GM12878 (cell line): Measurements from ENCODE around the gene HPSE2. TPM values are rescaled to one million over a fixed set of nuclear protein-coding genes. Genes with fewer than 3 reads are reported as not detected.

Experiments
- ATAC-seq: fragments of 200-7000 bp; cut with Tn5 transposase; 3 replicates; pipeline ENCODE4 v1.9.1; 2020; ENCODE audit warnings: mild to moderate bottlenecking, moderate library complexity
- BruUV-seq: library from RNA; stranded (reverse); fragments of 400-500 nt; replicated peaks from 2 replicates; lab custom pipeline; 2021; lab: Mats Ljungman, UMichigan
- CTCF ChIA-PET: fragments of 300-600 bp; sonication (Branson Sonifier 250); formaldehyde crosslinking; extraction: SDS; loops from one replicate; lab custom pipeline; 2021; ENCODE audit warnings: inconsistent platforms; lab: Yijun Ruan, JAX
- POLR2A ChIA-PET: fragments of 350-600 bp; formaldehyde crosslinking; extraction: SDS; loops from one replicate; lab custom pipeline; 2021; ENCODE audit warnings: inconsistent platforms; lab: Charles Lee
- RAD21 ChIA-PET: fragments of 300-600 bp; sonication (Branson Sonifier 250); formaldehyde crosslinking; loops from one replicate; lab custom pipeline; 2023; ENCODE audit warnings: antibody characterized with exemption; ENCODE audit not compliant: unreplicated experiment; lab: Charles Lee
- SMC1A ChIA-PET: fragments of 300-600 bp; sonication (Branson Sonifier 250); formaldehyde crosslinking; loops from one replicate; lab custom pipeline; 2023; ENCODE audit not compliant: unreplicated experiment, uncharacterized antibody; lab: Charles Lee
- DNase-seq: peaks from one replicate; pipeline ENCODE4 v3.0.0-alpha.2; 2011; ENCODE audit warnings: low read depth, low spot score
- FAIRE-seq: peaks from 3 replicates; lab custom pipeline; 2011; peaks lifted over from hg19 to GRCh38; lab: Jason Lieb, UNC
- H2AFZ ChIP-seq: 2 replicates; pipeline ENCODE4 v1.6.0; 2011; ENCODE audit warnings: low read depth, low read length, control low read depth; ENCODE audit not compliant: control insufficient read depth
- H3K27ac ChIP-seq: 2 replicates; pipeline ENCODE4 v1.5.1; 2011; ENCODE audit warnings: control low read depth; ENCODE audit not compliant: control insufficient read depth, insufficient read depth
- H3K27me3 ChIP-seq, 2 experiments: replicated peaks in 1 of 2; 2 replicates each; pipeline versions ENCODE4 v1.6.0 to v1.6.1; 2011; ENCODE audit warnings: low read length in 1 of 2; ENCODE audit not compliant: control insufficient read depth in 2 of 2, insufficient read depth in 2 of 2
- H3K36me3 ChIP-seq, 2 experiments: 2 replicates each; pipeline ENCODE4 v1.5.1; 2011; ENCODE audit warnings: low read length in 1 of 2; ENCODE audit not compliant: control insufficient read depth in 2 of 2, insufficient read depth in 2 of 2
- H3K4me1 ChIP-seq: 2 replicates; pipeline ENCODE4 v1.6.1; 2011; ENCODE audit warnings: mild to moderate bottlenecking, low read length, moderate library complexity, mixed read lengths; ENCODE audit not compliant: control insufficient read depth, insufficient read depth
- H3K4me2 ChIP-seq: 2 replicates; pipeline ENCODE4 v1.6.0; 2011; ENCODE audit warnings: control low read depth; ENCODE audit not compliant: control insufficient read depth, insufficient read depth
- H3K4me3 ChIP-seq: fragments of 200-600 bp; sonication (generic); 2 replicates; pipeline ENCODE4 v1.5.1; 2016
- H3K79me2 ChIP-seq: 2 replicates; pipeline ENCODE4 v1.6.0; 2011; ENCODE audit warnings: low read length; ENCODE audit not compliant: control insufficient read depth, insufficient read depth
- H3K9ac ChIP-seq: 2 replicates; pipeline ENCODE4 v1.8.0; 2011; ENCODE audit warnings: low read length, control low read depth, mixed read lengths; ENCODE audit not compliant: control insufficient read depth, insufficient read depth
- H3K9me3 ChIP-seq: replicated peaks from 3 replicates; pipeline ENCODE4 v1.5.1; 2011; ENCODE audit warnings: mild to moderate bottlenecking, low read length; ENCODE audit not compliant: control insufficient read depth, insufficient read depth
- H4K20me1 ChIP-seq: 2 replicates; pipeline ENCODE4 v1.6.0; 2011; ENCODE audit not compliant: control insufficient read depth, insufficient read depth
- CHD4 ChIP-seq: fragments of 200-600 bp; sonication (generic); IDR thresholded peaks from 2 replicates; pipeline ENCODE4 v1.6.1; 2016; ENCODE audit warnings: mild to moderate bottlenecking
- DPF2 ChIP-seq: fragments of 450-650 bp; IDR thresholded peaks from 2 replicates; pipeline ENCODE4 v1.6.1; 2017; ENCODE audit warnings: mild to moderate bottlenecking
- ELK1 ChIP-seq: IDR thresholded peaks from 2 replicates; pipeline ENCODE4 v1.6.1; 2012; ENCODE audit warnings: low read depth, low read length, improper control_type of control experiment
- HCFC1 ChIP-seq: fragments of 150-350 bp; IDR thresholded peaks from 2 replicates; pipeline ENCODE4 v1.6.1; 2014; ENCODE audit warnings: low read length
- IKZF1 ChIP-seq: fragments of 450-650 bp; conservative IDR thresholded peaks from 2 replicates; pipeline ENCODE4 v1.6.1; 2017; ENCODE audit warnings: antibody characterized with exemption, mild to moderate bottlenecking
- MEF2B ChIP-seq: fragments of 450-650 bp; IDR thresholded peaks from 2 replicates; pipeline ENCODE4 v1.6.1; 2018; ENCODE audit warnings: mild to moderate bottlenecking, moderate library complexity; ENCODE audit not compliant: partially characterized antibody, poor library complexity, severe bottlenecking
- MTA2 ChIP-seq: fragments of 450-650 bp; IDR thresholded peaks from 2 replicates; pipeline ENCODE4 v1.6.1; 2016; ENCODE audit warnings: low read depth, mild to moderate bottlenecking, moderate library complexity
- MYB ChIP-seq: fragments of 150-350 bp; IDR thresholded peaks from 2 replicates; pipeline ENCODE4 v1.6.1; 2014; ENCODE audit warnings: mild to moderate bottlenecking, low read depth, low read length, borderline replicate concordance
- NFIC ChIP-seq: IDR thresholded peaks from 2 replicates; pipeline ENCODE4 v1.6.1; 2012; ENCODE audit warnings: low read depth, mild to moderate bottlenecking, inconsistent platforms, low read length, moderate library complexity
- NR2C2 ChIP-seq: IDR thresholded peaks from 2 replicates; pipeline ENCODE4 v1.6.1; 2011; ENCODE audit warnings: borderline replicate concordance, low read depth; ENCODE audit not compliant: control insufficient read depth, insufficient read length
- RBBP5 ChIP-seq: fragments of 200-600 bp; sonication (generic); conservative IDR thresholded peaks from 2 replicates; pipeline ENCODE4 v1.6.1; 2016
- SUPT20H ChIP-seq: IDR thresholded peaks from 2 replicates; pipeline ENCODE4 v1.6.1; 2011; ENCODE audit warnings: low read depth, mild to moderate bottlenecking, low read length, moderate library complexity, borderline replicate concordance; ENCODE audit not compliant: control insufficient read depth
- YY1 ChIP-seq: IDR thresholded peaks from 2 replicates; pipeline ENCODE4 v1.6.1; 2011; ENCODE audit warnings: low read depth, mild to moderate bottlenecking, low read length
- ZNF24 ChIP-seq: fragments of 450-650 bp; IDR thresholded peaks from 2 replicates; pipeline ENCODE4 v1.6.1; 2017; ENCODE audit warnings: antibody characterized with exemption, mild to moderate bottlenecking
- ZNF592 ChIP-seq: fragments of 450-650 bp; IDR thresholded peaks from 2 replicates; pipeline ENCODE4 v1.6.1; 2017; ENCODE audit warnings: mild to moderate bottlenecking, moderate library complexity
- ZNF687 ChIP-seq: fragments of 450-650 bp; IDR thresholded peaks from 2 replicates; pipeline ENCODE4 v1.6.1; 2017; ENCODE audit warnings: mild to moderate bottlenecking, moderate library complexity
- WGBS: methylation state at CpG from one replicate; pipeline ENCODE4 v1.1.6; 2016; ENCODE audit warnings: low lambda C conversion rate; ENCODE audit not compliant: insufficient replicate concordance, insufficient coverage; ENCODE audit errors: missing lambda C conversion rate; 5-methylcytosine and 5-hydroxymethylcytosine counted together
- in situ Hi-C: fragments of 300-500 bp; cut with MboI; formaldehyde crosslinking; loops from 9 replicates; pipeline ENCODE4 v1.14.3; 2018; ENCODE audit warnings: mixed read lengths
- intact Hi-C: fragments of 100-400 bp; cut with micrococcal nuclease; formaldehyde crosslinking; loops from one replicate; pipeline ENCODE4 v1.14.2; 2022; ENCODE audit not compliant: unreplicated experiment
- polyA plus RNA-seq, 11 experiments: library from polyadenylated mRNA; depleted of rRNA in 4 of 11; unstranded in 6 of 11; stranded (reverse) in 5 of 11; fragments of >200 nt; fragmentation: Nextera tagmentation in 4 of 11; fragmentation: Illumina TruSeq in 1 of 11; extraction: Ambion mirVana in 4 of 11; extraction: Trizol in 1 of 11; gene quantifications; 1 replicate in 1 of 11; 2 replicates in 10 of 11; pipeline versions ENCODE4 v1.2.1 to v1.2.3, GENCODE V29; 2011 to 2016; ENCODE audit warnings: inconsistent platforms in 2 of 11, missing spikeins in 2 of 11, low read depth in 1 of 11
- total RNA-seq, 4 experiments: library from RNA; depleted of rRNA in 3 of 4; stranded (reverse); fragments of >200 nt in 3 of 4; fragmentation: Illumina TruSeq in 1 of 4; extraction: Trizol in 1 of 4; gene quantifications; 2 replicates each; pipeline versions ENCODE4 v1.2.1 to v1.2.3, GENCODE V29; 2013 to 2021

The HPSE2 gene
- total and polyA plus RNA-seq, 10 of the 15 experiments (the other 5 are each of a cell fraction or from before 2014, with no cell fraction given), result 0.06 TPM; not detected in 9

GRCh38 chr10:99002392-99002791 lies 233.3 kb downstream of the HPSE2 start:
- H2AFZ ChIP-seq, result no peak overlapping the region
- H3K27me3 ChIP-seq, result no peaks in the 10 kb centered on the region
- in situ Hi-C loops, result no loop called here
- FAIRE-seq (no peak), DNase-seq (no peak), ATAC-seq (no peak)
- 67% methylated on average over 1 of the region's 1 CpG for whole genome bisulfite sequencing
- no peaks in the 10 kb centered on the region for H4K20me1 ChIP-seq
- H3K4me1 ChIP-seq, result no peaks in the 10 kb centered on the region
- ChIA-PET POLR2A (no interaction called here), SMC1A (no interaction called here), RAD21 (no interaction called here), CTCF (no interaction called here)
- no peaks in the 10 kb centered on the region for H3K79me2 ChIP-seq
- H3K27ac ChIP-seq, result no peak overlapping the region
- no TSS peak for BruUV-seq
- peaks cover 6% of the 10 kb centered on the region for H3K9me3 ChIP-seq
- no peak overlapping the region for H3K9ac ChIP-seq
- H3K36me3 ChIP-seq, result no peaks in the 10 kb centered on the region
- no peak overlapping the region for H3K4me3 ChIP-seq
- H3K4me2 ChIP-seq, result no peak overlapping the region
- intact Hi-C loops, result no loop called here
- no peak for TF ChIP-seq ZNF592
- TF ChIP-seq MEF2B, result no peak
- no peak for TF ChIP-seq ZNF687
- no peak for TF ChIP-seq RBBP5
- no peak for TF ChIP-seq DPF2
- TF ChIP-seq IKZF1, result no peak
- TF ChIP-seq MTA2, result no peak
- TF ChIP-seq YY1, result no peak
- no peak for TF ChIP-seq SUPT20H
- TF ChIP-seq ZNF24, result no peak
- no peak for TF ChIP-seq NFIC
- no peak for TF ChIP-seq CHD4
- TF ChIP-seq MYB, result no peak
- TF ChIP-seq ELK1, result no peak
- TF ChIP-seq HCFC1, result no peak
- no peak for TF ChIP-seq NR2C2
